ENCODE data around the gene TIPARP.

- TF ChIP-seq CTCF (conservative IDR thresholded peaks at IDR 0.05; ENCODE audit: low read length) (no peak), EZH2phosphoT487 (IDR thresholded peaks at IDR 0.05; ENCODE audit: borderline replicate concordance, low read depth, low read length) (no peak)
Measured at GRCh38 chr3:156631323-156631722, 43.1 kb upstream of the TIPARP start.

All from OCI-LY7 (cell line).